H1 (cell line): Measurements from ENCODE around the gene ADGRB3. TPM values are rescaled to one million over a fixed set of nuclear protein-coding genes. Genes with fewer than 3 reads are reported as not detected.

Experiments used
- CTCF ChIA-PET: fragments of 300-600 bp; sonication (Branson Sonifier 250); formaldehyde crosslinking; loops from one replicate; lab custom pipeline; 2021; ENCODE audit not compliant: partially characterized antibody; lab: Charles Lee
- POLR2A ChIA-PET: fragments of 300-600 bp; sonication (Branson Sonifier 250); formaldehyde crosslinking; loops from one replicate; lab custom pipeline; 2021; ENCODE audit warnings: inconsistent platforms; ENCODE audit not compliant: partially characterized antibody; lab: Charles Lee
- DNase-seq, 2 experiments: peaks; one replicate each; pipeline versions ENCODE4 v3.0.0 to v3.0.0-alpha.2; 2010 to 2022; ENCODE audit warnings: low spot score in 2 of 2, low read depth in 1 of 2, mixed read lengths in 1 of 2
- FAIRE-seq: peaks from 2 replicates; lab custom pipeline; 2011; peaks lifted over from hg19 to GRCh38; lab: Jason Lieb, UNC
- H2AFZ ChIP-seq: 2 replicates; pipeline ENCODE4 v1.8.1; 2012; ENCODE audit warnings: low read length, inconsistent platforms
- H2AK5ac ChIP-seq: 2 replicates; pipeline ENCODE4 v1.6.1; 2013; ENCODE audit warnings: low read depth, low read length
- H2BK120ac ChIP-seq: replicated peaks from 2 replicates; pipeline ENCODE3; 2013; ENCODE audit warnings: low read depth, low read length, inconsistent platforms
- H2BK12ac ChIP-seq: 2 replicates; pipeline ENCODE4 v1.6.1; 2013; ENCODE audit warnings: low read depth, low read length
- H2BK15ac ChIP-seq: 2 replicates; pipeline ENCODE4 v1.6.1; 2013; ENCODE audit warnings: low read length
- H2BK20ac ChIP-seq: 2 replicates; pipeline ENCODE4 v1.6.1; 2013; ENCODE audit warnings: low read length
- H2BK5ac ChIP-seq: 2 replicates; pipeline ENCODE4 v1.6.1; 2013; ENCODE audit warnings: low read depth, low read length
- H3K14ac ChIP-seq: 2 replicates; pipeline ENCODE4 v1.6.1; 2013; ENCODE audit warnings: inconsistent platforms; ENCODE audit not compliant: insufficient read length
- H3K18ac ChIP-seq: 2 replicates; pipeline ENCODE4 v1.6.1; 2013; ENCODE audit warnings: low read length; ENCODE audit errors: extremely low read depth
- H3K23ac ChIP-seq: 2 replicates; pipeline ENCODE4 v1.6.1; 2013; ENCODE audit warnings: inconsistent platforms; ENCODE audit not compliant: insufficient read length
- H3K23me2 ChIP-seq: 2 replicates; pipeline ENCODE4 v1.6.1; 2013; ENCODE audit warnings: low read depth, low read length
- H3K27ac ChIP-seq: 2 replicates; pipeline ENCODE4 v1.6.1; 2011; ENCODE audit warnings: low read depth, low read length, inconsistent platforms
- H3K27me3 ChIP-seq, 4 experiments: replicated peaks in 1 of 4; 1 replicate in 1 of 4; 2 replicates in 3 of 4; pipeline versions ENCODE4 v1.6.1 to v1.8.1; 2011 to 2013; ENCODE audit warnings: low read length in 3 of 4, mild to moderate bottlenecking in 3 of 4, inconsistent platforms in 2 of 4, mixed read lengths in 2 of 4, moderate library complexity in 1 of 4; ENCODE audit not compliant: control insufficient read depth in 3 of 4, insufficient read depth in 3 of 4; ENCODE audit errors: extremely low read depth in 1 of 4
- H3K36me3 ChIP-seq, 4 experiments: 2 replicates each; pipeline versions ENCODE4 v1.6.1 to v1.8.1; 2011 to 2013; ENCODE audit warnings: mild to moderate bottlenecking in 4 of 4, low read length in 3 of 4, moderate library complexity in 2 of 4, control low read depth in 1 of 4, inconsistent platforms in 1 of 4; ENCODE audit not compliant: insufficient read depth in 4 of 4, control insufficient read depth in 2 of 4
- H3K4ac ChIP-seq: replicated peaks from 2 replicates; pipeline ENCODE3; 2013; ENCODE audit warnings: low read length, low read depth, mixed read lengths, inconsistent platforms; ENCODE audit not compliant: insufficient read length
- H3K4me1 ChIP-seq, 4 experiments: replicated peaks in 1 of 4; 1 replicate in 1 of 4; 2 replicates in 3 of 4; pipeline versions ENCODE4 v1.6.1 to v1.8.1; 2011 to 2013; ENCODE audit warnings: low read length in 3 of 4, inconsistent platforms in 2 of 4, mixed read lengths in 1 of 4; ENCODE audit not compliant: insufficient read depth in 4 of 4, control insufficient read depth in 3 of 4
- H3K4me2 ChIP-seq, 2 experiments: 2 replicates each; pipeline versions ENCODE4 v1.6.1 to v1.8.1; 2011 to 2013; ENCODE audit warnings: low read depth in 2 of 2, low read length in 2 of 2, control low read depth in 1 of 2, inconsistent platforms in 1 of 2, mild to moderate bottlenecking in 1 of 2; ENCODE audit not compliant: insufficient read depth in 1 of 2
- H3K4me3 ChIP-seq, 4 experiments: fragments of 200-600, 300-600 bp in 1 of 4; sonication (generic), shearing (Covaris generic), sonication (Bioruptor Twin) in 1 of 4; 2 replicates each; pipeline versions ENCODE4 v1.5.1 to v1.8.1; 2011 to 2016; ENCODE audit warnings: low read length in 4 of 4, low read depth in 3 of 4, control low read depth in 2 of 4, inconsistent platforms in 2 of 4, mild to moderate bottlenecking in 2 of 4, mixed read lengths in 1 of 4, moderate library complexity in 1 of 4; ENCODE audit not compliant: insufficient read depth in 2 of 4; ENCODE audit errors: extremely low read depth in 1 of 4
- H3K56ac ChIP-seq: replicated peaks from 2 replicates; pipeline ENCODE3; 2013; ENCODE audit warnings: low read depth, mild to moderate bottlenecking, mixed read lengths, low read length, inconsistent platforms; ENCODE audit not compliant: insufficient read length
- H3K79me1 ChIP-seq: 2 replicates; pipeline ENCODE4 v1.6.1; 2013; ENCODE audit warnings: low read depth, low read length, control low read depth
- H3K79me2 ChIP-seq, 2 experiments: 2 replicates each; pipeline versions ENCODE4 v1.6.1 to v1.8.1; 2012 to 2013; ENCODE audit warnings: low read length in 2 of 2, mild to moderate bottlenecking in 2 of 2, inconsistent platforms in 1 of 2; ENCODE audit not compliant: insufficient read depth in 2 of 2, control insufficient read depth in 1 of 2
- H3K9ac ChIP-seq, 4 experiments: replicated peaks in 1 of 4; 1 replicate in 1 of 4; 2 replicates in 3 of 4; pipeline versions ENCODE4 v1.6.1 to v1.8.1; 2011 to 2013; ENCODE audit warnings: low read depth in 3 of 4, low read length in 3 of 4, control low read depth in 2 of 4, mild to moderate bottlenecking in 2 of 4, moderate library complexity in 2 of 4, inconsistent platforms in 1 of 4; ENCODE audit errors: extremely low read depth in 1 of 4
- H3K9me3 ChIP-seq, 2 experiments: 2 replicates each; pipeline versions ENCODE4 v1.6.1 to v1.8.1; 2012 to 2013; ENCODE audit warnings: mild to moderate bottlenecking in 2 of 2, moderate library complexity in 2 of 2, control low read depth in 1 of 2, inconsistent platforms in 1 of 2, low read depth in 1 of 2, low read length in 1 of 2, mixed read lengths in 1 of 2; ENCODE audit not compliant: insufficient read depth in 2 of 2
- H4K20me1 ChIP-seq, 2 experiments: replicated peaks in 1 of 2; 2 replicates each; pipeline versions ENCODE3 to v1.8.1; 2011 to 2013; ENCODE audit warnings: inconsistent platforms in 2 of 2, low read length in 2 of 2, mild to moderate bottlenecking in 1 of 2; ENCODE audit not compliant: insufficient read depth in 2 of 2, control insufficient read depth in 1 of 2
- H4K5ac ChIP-seq: 2 replicates; pipeline ENCODE4 v1.6.1; 2013; ENCODE audit warnings: low read length, low read depth, mixed read lengths, inconsistent platforms; ENCODE audit not compliant: insufficient read length
- H4K8ac ChIP-seq: 2 replicates; pipeline ENCODE4 v1.8.0; 2013; ENCODE audit warnings: mild to moderate bottlenecking, moderate library complexity, low read length, inconsistent platforms; ENCODE audit not compliant: insufficient read depth; ENCODE audit errors: extremely low read depth
- H4K91ac ChIP-seq: replicated peaks from 2 replicates; pipeline ENCODE3; 2013; ENCODE audit warnings: low read length, mixed read lengths, inconsistent platforms; ENCODE audit not compliant: insufficient read length
- POU5F1 ChIP-seq: IDR thresholded peaks from 2 replicates; pipeline ENCODE4 v1.6.1; 2011; ENCODE audit warnings: low read depth, mild to moderate bottlenecking, low read length, moderate library complexity
- SIX5 ChIP-seq: IDR thresholded peaks from 2 replicates; pipeline ENCODE4 v1.6.1; 2011; ENCODE audit warnings: mild to moderate bottlenecking, low read depth, low read length
- WGBS, 2 experiments: shearing (Covaris generic) in 1 of 2; methylation state at CpG; one replicate each; pipeline versions ENCODE4 v1.1.6 to v1.1.7; 2013 to 2015; ENCODE audit warnings: low lambda C conversion rate in 2 of 2, mixed read lengths in 2 of 2, inconsistent platforms in 1 of 2, low coverage in 1 of 2, missing lambda C conversion rate in 1 of 2; ENCODE audit not compliant: insufficient replicate concordance in 2 of 2, insufficient coverage in 1 of 2, insufficient read length in 1 of 2; ENCODE audit errors: extremely low coverage in 1 of 2, missing lambda C conversion rate in 1 of 2; 5-methylcytosine and 5-hydroxymethylcytosine counted together
- polyA plus RNA-seq, 7 experiments: library from polyadenylated mRNA; depleted of rRNA in 3 of 7; stranded (reverse) in 5 of 7; unstranded in 2 of 7; fragments of >200 nt in 5 of 7; fragments of 200-250 nt in 2 of 7; gene quantifications; 1 replicate in 5 of 7; 2 replicates in 1 of 7; 4 replicates in 1 of 7; pipeline versions ENCODE4 v1.2.1 to v1.2.3, GENCODE V29; 2011 to 2013; ENCODE audit warnings: missing spikeins in 2 of 7, mixed read lengths in 2 of 7
- total RNA-seq: library from RNA; stranded (reverse); fragmentation: NEBNext Ultra II Directional; extraction: Animal tissue kit (Norgen Biotek cat#: 25700); gene quantifications from 2 replicates; pipeline ENCODE4 v1.2.1, GENCODE V29; 2021

Gene ADGRB3
- total and polyA plus RNA-seq, 2 of the 8 experiments (the other 6 are each of a cell fraction or from before 2014, with no cell fraction given), result 0.35 to 1.2 TPM

DNA sequence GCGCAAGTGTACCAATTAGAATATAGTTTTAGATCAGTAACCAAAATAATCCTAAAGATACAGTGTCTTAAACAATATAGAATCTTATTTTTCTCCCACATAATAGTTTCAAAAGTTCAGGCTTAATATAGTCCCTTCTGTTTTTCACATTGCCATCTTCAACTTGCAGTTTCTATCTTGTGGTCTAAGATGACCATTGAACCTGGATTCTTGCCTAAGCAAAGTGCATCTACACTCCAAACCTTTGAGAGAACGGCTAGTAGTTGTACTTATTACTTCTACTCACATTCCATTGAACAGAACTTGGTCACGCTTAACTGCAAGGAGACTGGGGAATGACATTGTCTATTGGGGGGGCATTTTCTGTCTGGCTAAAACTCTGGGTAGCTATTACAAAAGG, 788.7 kb downstream of the ADGRB3 start:
- H3K4me2 ChIP-seq, result no peak overlapping the region
- ChIA-PET CTCF (no interaction called here), POLR2A (no interaction called here)
- H3K14ac ChIP-seq, result no peak overlapping the region
- DNase-seq, result no peak
- no peak overlapping the region for H2AFZ ChIP-seq
- H3K36me3 ChIP-seq, result no peaks in the 10 kb centered on the region
- 87% methylated on average over 3 of the region's 3 CpGs; no CpG with 5 or more reads in 1 of the 2 experiments for WGBS, 2 experiments
- H2BK20ac ChIP-seq, result no peak overlapping the region
- no peak overlapping the region for H3K18ac ChIP-seq
- no peaks in the 10 kb centered on the region for H3K79me2 ChIP-seq
- no peaks in the 10 kb centered on the region for H3K79me1 ChIP-seq
- H3K9me3 ChIP-seq, result no peaks in the 10 kb centered on the region
- H4K20me1 ChIP-seq, result no peaks in the 10 kb centered on the region
- no peak overlapping the region for H2BK120ac ChIP-seq
- no peak overlapping the region for H2BK12ac ChIP-seq
- no peaks in the 10 kb centered on the region for H3K4me1 ChIP-seq
- no peak overlapping the region for H3K9ac ChIP-seq
- no peak overlapping the region for H3K27ac ChIP-seq
- no peak overlapping the region for H3K4me3 ChIP-seq
- H4K91ac ChIP-seq, result no peak overlapping the region
- no peak overlapping the region for H2BK5ac ChIP-seq
- peaks cover 0 to 1% (median 0%) of the 10 kb centered on the region in 4 experiments; a peak in 1 of 7 replicates for H3K27me3 ChIP-seq
- no peak overlapping the region for H3K56ac ChIP-seq
- no peak overlapping the region for H3K23ac ChIP-seq
- H4K8ac ChIP-seq, result no peak overlapping the region
- no peak overlapping the region for H3K4ac ChIP-seq
- no peak overlapping the region for H4K5ac ChIP-seq
- H3K23me2 ChIP-seq, result no peaks in the 10 kb centered on the region
- FAIRE-seq, result no peak
- H2AK5ac ChIP-seq, result no peak overlapping the region
- TF ChIP-seq SIX5 (no peak), POU5F1 (no peak)
- no peak overlapping the region for H2BK15ac ChIP-seq
